Fibroblast of skin of right quadriceps (primary cell): Measurements from ENCODE around the gene SDK1.
A peak's percentile ranks its signal among the peaks of the same experiment; 100 is the strongest.

Experiments used
- DNase-seq: peaks from one replicate; pipeline ENCODE4 v3.0.0-alpha.2; 2013

SDK1 gene

GRCh38 chr7:3285652-3286051, 15.4 kb upstream of the SDK1 start:
- DNase-seq: no peak

GRCh38 chr7:3289996-3290395, 11.1 kb upstream of the SDK1 start:
- no peak for DNase-seq

- DNase-seq: no peak
These were observed 8.4 kb upstream of the SDK1 start for GRCh38 chr7:3292694-3293093.

- no peak for DNase-seq
These were observed 6.5 kb upstream of the SDK1 start for GRCh38 chr7:3294432-3295100.

GRCh38 chr7:3297105-3297819, 3.8 kb upstream of the SDK1 start:
- DNase-seq: no peak

- peak; percentile 4 for DNase-seq
These were observed 816 bp upstream of the SDK1 start for GRCh38 chr7:3300221-3300650.

- no peak for DNase-seq
These were observed 338 bp downstream of the SDK1 start for GRCh38 chr7:3301449-3301731.

GRCh38 chr7:3301831-3302618, 973 bp downstream of the SDK1 start:
- DNase-seq: no peak

GRCh38 chr7:3302681-3303320, 1.7 kb downstream of the SDK1 start:
- DNase-seq: no peak

GRCh38 chr7:3304131-3304530, 3.1 kb downstream of the SDK1 start:
- DNase-seq: no peak

- no peak for DNase-seq
These were observed 6.4 kb downstream of the SDK1 start for GRCh38 chr7:3307435-3307834.

GRCh38 chr7:3309140-3309539, 8.1 kb downstream of the SDK1 start:
- peak; percentile 10 for DNase-seq

- DNase-seq: no peak
These were observed 8.9 kb downstream of the SDK1 start for GRCh38 chr7:3309956-3310355.

- DNase-seq: no peak
These were observed 9.8 kb downstream of the SDK1 start for GRCh38 chr7:3310884-3311283.

GRCh38 chr7:3312583-3312982, 11.5 kb downstream of the SDK1 start:
- DNase-seq: no peak

GRCh38 chr7:3318874-3319273, 17.8 kb downstream of the SDK1 start:
- DNase-seq: no peak

GRCh38 chr7:3321206-3321605, 20.2 kb downstream of the SDK1 start:
- DNase-seq: no peak

- no peak for DNase-seq
These were observed 20.7 kb downstream of the SDK1 start for GRCh38 chr7:3321745-3322144.

GRCh38 chr7:3326246-3326645, 25.2 kb downstream of the SDK1 start:
- no peak for DNase-seq

- DNase-seq: no peak
These were observed 26.0 kb downstream of the SDK1 start for GRCh38 chr7:3327099-3327498.

- DNase-seq: no peak
These were observed 26.6 kb downstream of the SDK1 start for GRCh38 chr7:3327655-3328054.

- no peak for DNase-seq
These were observed 31.3 kb downstream of the SDK1 start for GRCh38 chr7:3332308-3332707.

GRCh38 chr7:3333861-3334260, 32.8 kb downstream of the SDK1 start:
- no peak for DNase-seq
